ENCODE results near the gene JARID2.

DNA sequence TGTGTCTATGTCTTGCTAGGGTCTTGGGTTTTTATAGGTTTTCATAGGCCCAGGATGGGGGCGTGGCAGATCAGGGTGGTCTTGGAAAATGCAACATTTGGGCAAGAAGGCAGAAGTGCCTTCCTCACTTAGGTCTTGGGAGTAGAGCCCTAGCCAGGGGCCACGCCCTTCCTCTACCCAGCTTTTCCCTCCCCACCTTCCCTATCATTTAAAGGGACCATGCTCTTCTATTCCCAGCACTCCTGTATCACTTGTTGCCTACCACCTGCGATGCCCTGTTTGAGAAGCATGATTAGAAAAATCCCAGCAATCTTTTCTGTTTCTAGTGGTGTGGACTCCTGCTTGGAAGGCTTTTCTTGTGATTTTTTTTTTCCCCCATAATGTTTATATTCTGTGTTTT is 190.6 kb downstream of the JARID2 start:
- TF ChIP-seq, protein P1, sequence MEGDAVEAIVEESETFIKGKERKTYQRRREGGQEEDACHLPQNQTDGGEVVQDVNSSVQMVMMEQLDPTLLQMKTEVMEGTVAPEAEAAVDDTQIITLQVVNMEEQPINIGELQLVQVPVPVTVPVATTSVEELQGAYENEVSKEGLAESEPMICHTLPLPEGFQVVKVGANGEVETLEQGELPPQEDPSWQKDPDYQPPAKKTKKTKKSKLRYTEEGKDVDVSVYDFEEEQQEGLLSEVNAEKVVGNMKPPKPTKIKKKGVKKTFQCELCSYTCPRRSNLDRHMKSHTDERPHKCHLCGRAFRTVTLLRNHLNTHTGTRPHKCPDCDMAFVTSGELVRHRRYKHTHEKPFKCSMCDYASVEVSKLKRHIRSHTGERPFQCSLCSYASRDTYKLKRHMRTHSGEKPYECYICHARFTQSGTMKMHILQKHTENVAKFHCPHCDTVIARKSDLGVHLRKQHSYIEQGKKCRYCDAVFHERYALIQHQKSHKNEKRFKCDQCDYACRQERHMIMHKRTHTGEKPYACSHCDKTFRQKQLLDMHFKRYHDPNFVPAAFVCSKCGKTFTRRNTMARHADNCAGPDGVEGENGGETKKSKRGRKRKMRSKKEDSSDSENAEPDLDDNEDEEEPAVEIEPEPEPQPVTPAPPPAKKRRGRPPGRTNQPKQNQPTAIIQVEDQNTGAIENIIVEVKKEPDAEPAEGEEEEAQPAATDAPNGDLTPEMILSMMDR (IDR thresholded peaks at IDR 0.05 in 4 of 5, conservative IDR thresholded peaks at IDR 0.05 in 1 of 5) = no peak
- TF ChIP-seq POLR2A (IDR thresholded peaks at IDR 0.05) = no peak

Data from gastrocnemius medialis (tissue), 4 donors.